T47D (cell line): ENCODE measurements around the gene AMPH.

Source experiments
- DNase-seq, 2 experiments: peaks; one replicate each; pipeline versions ENCODE4 v3.0.0 to v3.0.0-alpha.2; 2011 to 2012; ENCODE audit warnings: low read depth in 1 of 2, low spot score in 1 of 2
- JUND ChIP-seq: IDR thresholded peaks from 2 replicates; pipeline ENCODE4 v1.6.1; 2012; ENCODE audit warnings: low read depth
- in situ Hi-C: cut with HindIII; loops from 2 replicates; pipeline ENCODE4 v1.10.0; 2016; ENCODE audit warnings: low sequenced_read_pairs, low pct_unique_long_range_greater_than_20kb

The AMPH gene

GRCh38 chr7:38630720-38631673 is at the start of gene AMPH:
Gene AMPH (minus strand): TSS chr7:38631373. CDS start chr7:38631351, 22 bp downstream.
- TF ChIP-seq JUND, result no peak
- in situ Hi-C loops, result no loop called here

GRCh38 chr7:38679419-38679818 is 48.2 kb upstream of the AMPH start:
- no peak for DNase-seq
- in situ Hi-C loops, result no loop called here
- no peak for TF ChIP-seq JUND

More at GRCh38 chr7:38630720-38631673, at the start of gene AMPH:
- peak; percentile 40 to 59 for DNase-seq

GRCh38 chr7:38678698-38679054 is 47.5 kb upstream of the AMPH start:
- in situ Hi-C loops, result no loop called here
- DNase-seq, result no peak
- no peak for TF ChIP-seq JUND

DNA sequence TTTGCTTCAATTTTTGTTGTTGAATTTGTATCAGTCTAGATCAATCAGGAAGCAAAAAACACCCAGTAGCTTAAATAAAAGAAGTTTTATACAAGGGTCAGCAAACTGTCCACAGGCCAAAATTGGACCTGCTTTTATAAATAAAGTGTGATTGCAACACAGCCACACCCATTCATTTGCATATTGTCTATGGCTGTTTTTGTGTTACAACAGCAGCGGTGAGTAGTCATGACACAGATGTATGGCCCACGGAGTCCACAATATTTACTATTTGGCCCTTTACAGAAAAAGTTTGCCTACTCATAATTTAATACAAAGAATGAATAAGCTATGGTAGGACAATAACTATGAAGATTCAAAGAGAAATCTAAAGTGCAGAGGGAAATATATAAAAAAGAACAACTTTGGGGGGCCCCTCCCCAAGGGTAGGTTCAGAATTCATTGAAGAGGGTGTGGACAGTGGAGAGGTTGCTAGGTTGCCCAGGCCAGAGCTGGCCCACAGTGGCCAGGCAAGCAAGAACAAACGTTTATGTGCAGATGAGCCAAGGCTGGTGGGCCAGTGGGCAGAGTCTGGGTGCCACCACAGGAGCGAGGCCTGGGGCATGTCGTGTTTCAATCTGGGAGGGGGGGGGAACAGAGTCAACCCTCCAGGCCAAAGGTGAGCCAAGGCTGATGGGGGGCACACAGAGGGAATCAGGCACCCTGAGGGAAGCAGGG is 47.0 kb upstream of the AMPH start:
- TF ChIP-seq JUND, result no peak
- in situ Hi-C loops, result no loop called here
- no peak for DNase-seq

DNA sequence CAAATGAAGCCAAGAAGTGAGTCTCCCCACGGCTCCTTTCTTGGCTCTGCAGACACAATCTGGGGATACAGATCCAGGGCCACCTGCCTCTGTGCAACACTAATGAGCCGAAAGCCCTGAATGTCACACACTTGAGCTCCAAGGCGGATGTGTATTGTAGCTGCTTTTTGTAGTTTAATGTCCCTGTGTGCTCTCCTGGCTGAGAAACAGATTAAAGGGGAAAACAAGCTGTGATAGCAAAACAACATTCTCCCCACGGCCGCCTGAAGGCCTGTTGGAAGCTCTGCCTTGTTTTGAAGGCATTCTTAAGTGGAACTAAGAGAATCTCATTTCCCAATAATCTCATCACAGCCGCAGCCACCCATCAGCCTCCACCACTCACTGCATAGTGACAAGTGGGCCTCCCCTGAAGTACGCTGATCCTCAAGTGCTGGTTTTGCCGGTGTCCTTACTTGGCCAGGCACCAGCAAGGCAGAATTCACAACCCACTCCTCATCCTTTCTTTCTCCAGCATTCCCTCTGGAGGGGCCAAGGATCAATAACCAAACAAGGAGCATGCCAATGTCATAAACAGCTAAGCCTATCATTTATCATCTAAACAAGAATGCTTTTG is 44.4 kb upstream of the AMPH start:
- in situ Hi-C loops, result no loop called here
- no peak for TF ChIP-seq JUND
- DNase-seq, result no peak

DNA sequence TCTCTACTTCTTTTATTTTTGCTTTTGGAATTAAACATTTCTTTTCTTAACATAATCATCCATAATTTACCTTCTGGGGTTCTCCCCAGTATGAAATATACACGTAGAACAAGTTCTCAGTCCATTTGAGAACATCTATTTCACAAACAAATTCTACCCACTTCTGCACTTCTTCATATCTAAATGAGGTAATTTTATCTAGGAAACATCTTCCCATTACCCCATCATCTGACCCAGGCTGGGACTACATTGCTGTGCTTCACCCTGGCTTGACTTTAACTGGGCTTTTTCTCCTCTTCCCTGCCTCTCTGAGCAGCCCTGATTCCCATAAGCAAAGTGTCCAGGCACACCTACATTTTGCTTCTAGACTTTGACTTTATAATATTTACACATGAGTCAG is 43.3 kb upstream of the AMPH start:
- in situ Hi-C loops, result no loop called here
- no peak for DNase-seq
- no peak for TF ChIP-seq JUND

DNA sequence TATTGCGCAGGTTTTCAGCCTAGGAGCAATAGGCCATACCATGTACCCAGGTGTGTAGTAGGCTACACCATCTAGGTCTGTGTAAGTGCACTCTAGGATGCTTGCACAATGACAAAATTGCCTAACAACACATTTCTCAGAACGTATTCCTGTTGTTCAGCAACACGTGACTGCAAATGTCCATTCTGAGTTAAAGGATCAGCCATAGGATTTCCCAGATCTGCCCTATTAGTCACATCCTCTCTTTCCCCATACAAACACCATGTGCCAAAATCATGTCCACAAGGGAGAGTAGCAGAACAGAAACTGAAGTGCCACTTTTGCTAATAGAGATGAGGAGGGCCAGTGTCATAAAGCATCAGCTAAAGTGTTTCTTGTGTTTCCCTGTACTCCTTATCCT is 42.6 kb upstream of the AMPH start:
- no peak for DNase-seq
- in situ Hi-C loops, result no loop called here

DNA sequence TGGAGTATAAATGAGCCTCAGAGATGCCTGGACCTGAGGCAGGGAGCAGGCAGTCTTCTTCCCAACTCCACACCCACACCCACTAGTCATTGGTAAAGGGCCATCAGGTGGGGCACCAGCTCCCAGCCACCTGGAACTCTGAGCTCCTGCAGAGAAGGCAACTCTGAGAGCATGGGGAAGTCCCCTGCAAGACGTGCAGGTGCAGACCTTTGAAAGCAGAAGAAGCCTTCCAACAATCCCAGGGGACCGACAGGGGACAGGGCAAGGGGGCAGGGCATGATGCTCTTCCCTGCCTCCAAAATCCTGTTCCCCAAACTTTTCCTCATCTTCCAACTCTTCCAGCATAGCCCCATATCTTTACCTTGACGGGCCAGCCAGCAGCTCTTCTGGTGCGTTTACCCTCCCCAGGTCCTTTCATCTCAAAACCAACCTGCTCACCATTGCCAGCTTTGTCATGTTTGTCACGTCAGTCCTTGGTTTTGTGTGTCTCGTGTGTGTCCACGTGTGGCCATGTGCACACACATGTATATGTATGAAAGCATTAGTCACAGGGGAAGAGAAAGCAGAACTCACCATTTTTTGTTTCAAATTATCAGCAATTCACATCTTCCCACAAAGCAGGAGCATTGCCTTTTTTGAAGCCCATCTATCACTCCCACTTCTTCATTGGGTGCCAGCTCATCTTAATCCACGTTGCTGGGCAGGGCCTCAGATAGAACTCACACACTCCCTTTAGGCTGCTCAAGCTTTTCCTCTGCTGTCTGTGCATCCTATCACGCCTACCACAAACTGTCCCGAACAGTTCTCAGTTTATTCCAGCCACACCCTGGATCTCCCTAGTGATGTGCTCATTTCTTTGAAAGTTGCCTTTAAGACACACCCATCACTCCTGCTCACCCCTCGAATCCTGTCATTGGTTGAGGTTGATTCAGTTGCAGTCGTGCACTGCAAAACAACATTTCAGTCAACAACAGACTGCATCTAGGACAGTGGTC is 41.0 kb upstream of the AMPH start:
- in situ Hi-C loops, result no loop called here
- DNase-seq, result no peak
- no peak for TF ChIP-seq JUND

More for the DNA sequence above, 42.6 kb upstream of the AMPH start:
- no peak for TF ChIP-seq JUND

DNA sequence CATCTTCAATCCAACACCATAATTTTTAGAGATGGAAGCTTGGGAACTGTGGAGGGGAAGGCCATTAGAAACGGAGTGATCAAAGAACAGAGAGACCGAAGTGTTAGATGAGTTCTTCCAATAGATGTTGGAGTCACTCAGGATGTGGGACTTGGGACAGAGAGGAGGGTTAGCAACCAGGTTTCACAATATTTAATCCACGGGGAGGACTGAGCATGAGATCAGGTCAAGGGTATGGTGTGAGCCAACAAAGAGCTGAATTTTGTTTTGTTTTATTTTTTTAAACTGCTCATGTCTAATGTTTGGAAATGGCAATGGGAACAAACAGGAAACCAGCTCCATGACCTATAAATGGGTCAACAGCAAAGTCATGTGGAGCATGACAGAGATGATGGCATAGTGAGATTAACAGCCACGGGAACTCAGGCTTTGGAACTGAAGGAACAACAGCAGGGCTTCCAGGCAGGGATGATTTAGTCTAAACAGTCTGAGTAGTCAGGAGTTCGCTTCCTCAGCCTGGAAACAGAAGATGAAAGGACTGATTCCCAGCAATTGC is 38.9 kb upstream of the AMPH start:
- TF ChIP-seq JUND, result no peak
- in situ Hi-C loops, result no loop called here
- DNase-seq, result no peak

GRCh38 chr7:38664972-38665371 is 33.8 kb upstream of the AMPH start:
- in situ Hi-C loops, result no loop called here
- no peak for TF ChIP-seq JUND
- DNase-seq, result no peak

- no peak for TF ChIP-seq JUND
- peak; percentile 32 to 65 for DNase-seq
- in situ Hi-C loops, result no loop called here
Measured at GRCh38 chr7:38660427-38661099, 29.4 kb upstream of the AMPH start.
